Measurements from ENCODE around the gene CLPSL2. TPM values are rescaled to one million over a fixed set of nuclear protein-coding genes. Genes with fewer than 3 reads are reported as not detected.

The CLPSL2 gene
- total and polyA plus RNA-seq, 9 donors, result not detected

GRCh38 chr6:35801148-35801547, 24.8 kb downstream of the CLPSL2 start:
- Histone ChIP-seq H3K9me3 (replicated peaks; ENCODE audit: control insufficient read depth, low read depth, low read length) (no peaks in the 10 kb centered on the region), H3K36me3 (ENCODE audit: control insufficient read depth, insufficient read depth, low read length) (no peaks in the 10 kb centered on the region), H3K4me1 (ENCODE audit: control insufficient read depth, insufficient read depth, low read length) (no peaks in the 10 kb centered on the region), H3K4me3 (ENCODE audit: low read length) (no peak overlapping the region), H3K27ac (ENCODE audit: low read length) (no peak overlapping the region), H3K27me3 (ENCODE audit: control insufficient read depth, insufficient read depth, low read length) (peaks cover 7% of the 10 kb centered on the region)
- WGBS (ENCODE audit: insufficient coverage), result no CpG with 5 or more reads among the region's 3 CpGs
- DNase-seq, result no peak

GRCh38 chr6:35804996-35805736, 28.8 kb downstream of the CLPSL2 start, which contains the start of gene LHFPL5:
LHFPL5 (plus strand) TSS chr6:35805352; CDS start chr6:35805671, 319 bp downstream.
- DNase-seq, result peak; percentile 61
- no peaks in the 10 kb centered on the region for H3K36me3 ChIP-seq (ENCODE audit: control insufficient read depth, insufficient read depth, low read length)

GRCh38 chr6:35808688-35809087, 32.3 kb downstream of the CLPSL2 start:
- H3K27ac ChIP-seq (ENCODE audit: low read length), result no peak overlapping the region
- 27% methylated on average over 3 of the region's 3 CpGs for WGBS (ENCODE audit: insufficient coverage)
- no peak overlapping the region for H3K4me3 ChIP-seq (ENCODE audit: low read length)
- no peaks in the 10 kb centered on the region for H3K36me3 ChIP-seq (ENCODE audit: control insufficient read depth, insufficient read depth, low read length)
- peaks cover 4% of the 10 kb centered on the region for H3K27me3 ChIP-seq (ENCODE audit: control insufficient read depth, insufficient read depth, low read length)
- H3K4me1 ChIP-seq (ENCODE audit: control insufficient read depth, insufficient read depth, low read length), result peaks cover 5% of the 10 kb centered on the region
- no peaks in the 10 kb centered on the region for H3K9me3 ChIP-seq (replicated peaks; ENCODE audit: control insufficient read depth, low read depth, low read length)
- DNase-seq, result peak; percentile 12

More at GRCh38 chr6:35804996-35805736, 28.8 kb downstream of the CLPSL2 start, which contains the start of gene LHFPL5:
- H3K4me1 ChIP-seq (ENCODE audit: control insufficient read depth, insufficient read depth, low read length), result peaks cover 5% of the 10 kb centered on the region
- peak within 1 kb of the TSS; percentile 8 for H3K4me3 ChIP-seq (ENCODE audit: low read length)
- H3K9me3 ChIP-seq (replicated peaks; ENCODE audit: control insufficient read depth, low read depth, low read length), result no peaks in the 10 kb centered on the region
- H3K27me3 ChIP-seq (ENCODE audit: control insufficient read depth, insufficient read depth, low read length), result peaks cover 4% of the 10 kb centered on the region
- no peak within 1 kb of the TSS for H3K27ac ChIP-seq (ENCODE audit: low read length)
- WGBS (ENCODE audit: insufficient coverage), result 14% methylated on average over 31 of the region's 40 CpGs

GRCh38 chr6:35809809-35810208, 33.4 kb downstream of the CLPSL2 start:
- Histone ChIP-seq H3K4me1 (ENCODE audit: control insufficient read depth, insufficient read depth, low read length) (peaks cover 5% of the 10 kb centered on the region), H3K27ac (ENCODE audit: low read length) (no peak overlapping the region), H3K9me3 (replicated peaks; ENCODE audit: control insufficient read depth, low read depth, low read length) (no peaks in the 10 kb centered on the region), H3K4me3 (ENCODE audit: low read length) (no peak overlapping the region), H3K27me3 (ENCODE audit: control insufficient read depth, insufficient read depth, low read length) (peaks cover 4% of the 10 kb centered on the region), H3K36me3 (ENCODE audit: control insufficient read depth, insufficient read depth, low read length) (no peaks in the 10 kb centered on the region)
- WGBS (ENCODE audit: insufficient coverage), result 60% methylated on average over 2 of the region's 5 CpGs
- no peak for DNase-seq

GRCh38 chr6:35810971-35811698, 34.7 kb downstream of the CLPSL2 start:
- H3K27me3 ChIP-seq (ENCODE audit: control insufficient read depth, insufficient read depth, low read length), result peaks cover 4% of the 10 kb centered on the region
- no peaks in the 10 kb centered on the region for H3K36me3 ChIP-seq (ENCODE audit: control insufficient read depth, insufficient read depth, low read length)
- DNase-seq, result no peak
- H3K4me3 ChIP-seq (ENCODE audit: low read length), result no peak overlapping the region
- 47% methylated on average over 7 of the region's 14 CpGs for WGBS (ENCODE audit: insufficient coverage)
- peaks cover 5% of the 10 kb centered on the region for H3K4me1 ChIP-seq (ENCODE audit: control insufficient read depth, insufficient read depth, low read length)
- H3K9me3 ChIP-seq (replicated peaks; ENCODE audit: control insufficient read depth, low read depth, low read length), result no peaks in the 10 kb centered on the region
- H3K27ac ChIP-seq (ENCODE audit: low read length), result no peak overlapping the region

GRCh38 chr6:35811699-35811995, 35.2 kb downstream of the CLPSL2 start:
- H3K4me3 ChIP-seq (ENCODE audit: low read length), result no peak overlapping the region
- H3K27me3 ChIP-seq (ENCODE audit: control insufficient read depth, insufficient read depth, low read length), result peaks cover 4% of the 10 kb centered on the region
- H3K9me3 ChIP-seq (replicated peaks; ENCODE audit: control insufficient read depth, low read depth, low read length), result no peaks in the 10 kb centered on the region
- 63% methylated on average over 3 of the region's 6 CpGs for WGBS (ENCODE audit: insufficient coverage)
- peaks cover 5% of the 10 kb centered on the region for H3K4me1 ChIP-seq (ENCODE audit: control insufficient read depth, insufficient read depth, low read length)
- no peak overlapping the region for H3K27ac ChIP-seq (ENCODE audit: low read length)
- DNase-seq, result no peak
- no peaks in the 10 kb centered on the region for H3K36me3 ChIP-seq (ENCODE audit: control insufficient read depth, insufficient read depth, low read length)

- no peaks in the 10 kb centered on the region for H3K27me3 ChIP-seq (ENCODE audit: control insufficient read depth, insufficient read depth, low read length)
- H3K27ac ChIP-seq (ENCODE audit: low read length), result no peak overlapping the region
- H3K9me3 ChIP-seq (replicated peaks; ENCODE audit: control insufficient read depth, low read depth, low read length), result peaks cover 5% of the 10 kb centered on the region
- no peaks in the 10 kb centered on the region for H3K36me3 ChIP-seq (ENCODE audit: control insufficient read depth, insufficient read depth, low read length)
- H3K4me3 ChIP-seq (ENCODE audit: low read length), result no peak overlapping the region
- no peak for DNase-seq
- no peaks in the 10 kb centered on the region for H3K4me1 ChIP-seq (ENCODE audit: control insufficient read depth, insufficient read depth, low read length)
Observed at GRCh38 chr6:35817515-35817914, 41.1 kb downstream of the CLPSL2 start.

GRCh38 chr6:35823601-35824000, 47.2 kb downstream of the CLPSL2 start:
- Histone ChIP-seq H3K4me1 (ENCODE audit: control insufficient read depth, insufficient read depth, low read length) (no peaks in the 10 kb centered on the region), H3K36me3 (ENCODE audit: control insufficient read depth, insufficient read depth, low read length) (no peaks in the 10 kb centered on the region), H3K27ac (ENCODE audit: low read length) (no peak overlapping the region), H3K4me3 (ENCODE audit: low read length) (no peak overlapping the region), H3K9me3 (replicated peaks; ENCODE audit: control insufficient read depth, low read depth, low read length) (no peaks in the 10 kb centered on the region), H3K27me3 (ENCODE audit: control insufficient read depth, insufficient read depth, low read length) (no peaks in the 10 kb centered on the region)
- DNase-seq, result no peak
- no CpG with 5 or more reads among the region's 2 CpGs for WGBS (ENCODE audit: insufficient coverage)

- Histone ChIP-seq H3K27me3 (ENCODE audit: control insufficient read depth, insufficient read depth, low read length) (no peaks in the 10 kb centered on the region), H3K4me3 (ENCODE audit: low read length) (no peak overlapping the region), H3K27ac (ENCODE audit: low read length) (no peak overlapping the region), H3K9me3 (replicated peaks; ENCODE audit: control insufficient read depth, low read depth, low read length) (no peaks in the 10 kb centered on the region), H3K4me1 (ENCODE audit: control insufficient read depth, insufficient read depth, low read length) (no peaks in the 10 kb centered on the region), H3K36me3 (ENCODE audit: control insufficient read depth, insufficient read depth, low read length) (no peaks in the 10 kb centered on the region)
- whole genome bisulfite sequencing (ENCODE audit: insufficient coverage), result 80% methylated on average over 2 of the region's 5 CpGs
- DNase-seq, result no peak
Observed at GRCh38 chr6:35824552-35825192, 48.3 kb downstream of the CLPSL2 start.
